HepG2 (cell line): ENCODE data around the gene SLC25A48. TPM values are rescaled to one million over a fixed set of nuclear protein-coding genes. Genes with fewer than 3 reads are reported as not detected.
A peak's percentile ranks its signal among the peaks of the same experiment; 100 is the strongest.

Source experiments
- CHD4 ChIP-seq: fragments of 200-600 bp; sonication (generic); IDR thresholded peaks from 2 replicates; pipeline ENCODE4 v1.7.0; 2017; ENCODE audit warnings: mild to moderate bottlenecking, low read length, borderline replicate concordance
- DR1 ChIP-seq: sonication (generic); formaldehyde crosslinking; IDR thresholded peaks from 2 replicates; pipeline ENCODE4 v1.8.0; 2021; ENCODE audit warnings: mild to moderate bottlenecking, missing genetic modification reagents, inconsistent platforms
- HINFP ChIP-seq: sonication (generic); formaldehyde crosslinking; IDR thresholded peaks from 2 replicates; pipeline ENCODE4 v1.4.0; 2020; ENCODE audit warnings: low read depth, mild to moderate bottlenecking, missing genetic modification reagents
- HMGXB4 ChIP-seq, 2 experiments: sonication (generic) in 1 of 2; formaldehyde crosslinking in 1 of 2; IDR thresholded peaks; 2 replicates each; pipeline versions ENCODE4 v1.4.0 to v1.6.1; 2018 to 2020; ENCODE audit warnings: missing genetic modification reagents in 2 of 2, borderline replicate concordance in 1 of 2, low read depth in 1 of 2, mild to moderate bottlenecking in 1 of 2, missing biosample characterization in 1 of 2
- MTF1 ChIP-seq: sonication (generic); formaldehyde crosslinking; IDR thresholded peaks from 2 replicates; pipeline ENCODE4 v1.5.0; 2020; ENCODE audit warnings: missing genetic modification reagents
- PAWR ChIP-seq: sonication (generic); formaldehyde crosslinking; IDR thresholded peaks from 2 replicates; pipeline ENCODE4 v1.4.0; 2020; ENCODE audit warnings: missing genetic modification reagents, mild to moderate bottlenecking, borderline replicate concordance
- PHF8 ChIP-seq: sonication (generic); formaldehyde crosslinking; IDR thresholded peaks from 2 replicates; pipeline ENCODE4 v1.5.0; 2020; ENCODE audit warnings: missing genetic modification reagents
- PRMT3 ChIP-seq: sonication (generic); formaldehyde crosslinking; IDR thresholded peaks from 2 replicates; pipeline ENCODE4 v1.8.1; 2022; ENCODE audit warnings: low read depth, mild to moderate bottlenecking, moderate library complexity, missing genetic modification reagents, borderline replicate concordance
- RORA ChIP-seq: sonication (generic); formaldehyde crosslinking; IDR thresholded peaks from 2 replicates; pipeline ENCODE4 v1.5.0; 2020; ENCODE audit warnings: mild to moderate bottlenecking, missing genetic modification reagents, moderate library complexity
- TAF1 ChIP-seq: sonication (generic); formaldehyde crosslinking; IDR thresholded peaks from 2 replicates; pipeline ENCODE4 v1.4.0; 2020; ENCODE audit warnings: missing genetic modification reagents
- THRA ChIP-seq: sonication (generic); formaldehyde crosslinking; IDR thresholded peaks from 2 replicates; pipeline ENCODE4 v1.4.0; 2020; ENCODE audit warnings: missing genetic modification reagents, borderline replicate concordance
- YEATS2 ChIP-seq: sonication (generic); formaldehyde crosslinking; IDR thresholded peaks from 2 replicates; pipeline ENCODE4 v1.4.0; 2020; ENCODE audit warnings: missing genetic modification reagents, borderline replicate concordance
- ZBTB25 ChIP-seq: IDR thresholded peaks from 2 replicates; pipeline ENCODE4 v1.6.1; 2018; ENCODE audit warnings: missing genetic modification reagents
- ZFP36 ChIP-seq: fragments of 150-350 bp; IDR thresholded peaks from 2 replicates; pipeline ENCODE4 v1.6.1; 2018; ENCODE audit warnings: borderline replicate concordance, low read length, low read depth; ENCODE audit not compliant: partially characterized antibody
- ZNF597 ChIP-seq: sonication (generic); formaldehyde crosslinking; IDR thresholded peaks from 2 replicates; pipeline ENCODE4 v1.5.0; 2020; ENCODE audit warnings: missing genetic modification reagents
- ZNF768 ChIP-seq: sonication (generic); formaldehyde crosslinking; IDR thresholded peaks from 2 replicates; pipeline ENCODE4 v1.4.0; 2020; ENCODE audit warnings: missing genetic modification reagents
- polyA plus RNA-seq, 8 experiments: library from polyadenylated mRNA; depleted of rRNA in 3 of 8; stranded (reverse) in 7 of 8; unstranded in 1 of 8; fragments of >200 nt; fragmentation: Illumina TruSeq in 4 of 8; extraction: Trizol in 4 of 8; gene quantifications; 2 replicates each; pipeline versions ENCODE4 v1.2.1 to v1.2.3, GENCODE V29; 2011 to 2016; ENCODE audit warnings: low read depth in 4 of 8, missing spikeins in 1 of 8, mixed read lengths in 1 of 8; ENCODE audit not compliant: insufficient read depth in 1 of 8
- total RNA-seq, 5 experiments: library from RNA; depleted of rRNA; stranded (reverse); fragments of >200 nt; fragmentation: Illumina TruSeq; extraction: Trizol; gene quantifications; 2 replicates each; pipeline ENCODE4 v1.2.3, GENCODE V29; 2016; ENCODE audit warnings: low read depth in 1 of 5

The SLC25A48 gene
- total and polyA plus RNA-seq, 2 of the 13 experiments (the other 11 are each of a cell fraction or from before 2014, with no cell fraction given) = 0.17 to 4.5 TPM

GRCh38 chr5:135834639-135835529, at the start of gene SLC25A48 (continued):
- TF ChIP-seq ZNF597 (no peak), ZBTB25 (CRISPR knock-in tag) (no peak), YEATS2 (0 out of 2 replicates have a peak, but pooled peaks have one; percentile 1), RORA (no peak), PAWR (CRISPR knock-in tag) (no peak), TAF1 (no peak), ZFP36 (no peak), PHF8 (CRISPR knock-in tag) (peak; percentile 32; the same call in 1 of the 2 replicates), CHD4 (no peak), ZNF768 (CRISPR knock-in tag) (0 out of 2 replicates have a peak, but pooled peaks have one; percentile 29), HMGXB4 (CRISPR knock-in tag; IDR thresholded peaks at IDR 0.05; ENCODE audit: borderline replicate concordance in 1 of 2, low read depth in 1 of 2) (peak; percentile 69 to 78; a peak in 3 of 4 replicates), THRA (CRISPR knock-in tag) (peak; percentile 34; the same call in 1 of the 2 replicates), HINFP (CRISPR knock-in tag) (no peak), PRMT3 (CRISPR knock-in tag) (no peak), DR1 (CRISPR knock-in tag) (no peak), MTF1 (CRISPR knock-in tag) (no peak)
